ENCODE measurements around the gene CNOT3.

DNA sequence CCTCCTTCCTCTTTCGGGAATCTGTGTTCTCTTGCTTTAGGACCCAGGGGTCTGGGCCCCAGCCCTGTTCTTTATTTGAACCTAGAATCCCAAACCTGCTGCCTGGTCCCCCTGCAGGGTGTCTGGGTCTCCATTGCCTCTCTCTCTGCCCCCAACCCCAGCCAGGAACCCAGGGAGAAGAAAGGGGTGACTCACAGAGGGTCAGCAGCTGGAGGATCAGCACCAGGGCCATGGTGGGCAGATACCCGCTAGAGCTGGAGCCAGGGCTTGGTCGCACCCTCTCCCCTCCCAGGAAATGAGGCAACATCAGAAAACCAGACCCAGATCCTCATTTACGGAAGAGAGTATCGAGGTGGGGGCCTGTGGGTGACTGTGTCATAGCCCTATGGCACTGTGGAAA is 37.0 kb upstream of the CNOT3 start, which contains the start of gene OSCAR:
- no peak for TF ChIP-seq EZH2 (IDR thresholded peaks at IDR 0.05; ENCODE audit: borderline replicate concordance, insufficient read depth, low read depth, low read length, poor library complexity, severe bottlenecking)
- TF ChIP-seq, protein P1, sequence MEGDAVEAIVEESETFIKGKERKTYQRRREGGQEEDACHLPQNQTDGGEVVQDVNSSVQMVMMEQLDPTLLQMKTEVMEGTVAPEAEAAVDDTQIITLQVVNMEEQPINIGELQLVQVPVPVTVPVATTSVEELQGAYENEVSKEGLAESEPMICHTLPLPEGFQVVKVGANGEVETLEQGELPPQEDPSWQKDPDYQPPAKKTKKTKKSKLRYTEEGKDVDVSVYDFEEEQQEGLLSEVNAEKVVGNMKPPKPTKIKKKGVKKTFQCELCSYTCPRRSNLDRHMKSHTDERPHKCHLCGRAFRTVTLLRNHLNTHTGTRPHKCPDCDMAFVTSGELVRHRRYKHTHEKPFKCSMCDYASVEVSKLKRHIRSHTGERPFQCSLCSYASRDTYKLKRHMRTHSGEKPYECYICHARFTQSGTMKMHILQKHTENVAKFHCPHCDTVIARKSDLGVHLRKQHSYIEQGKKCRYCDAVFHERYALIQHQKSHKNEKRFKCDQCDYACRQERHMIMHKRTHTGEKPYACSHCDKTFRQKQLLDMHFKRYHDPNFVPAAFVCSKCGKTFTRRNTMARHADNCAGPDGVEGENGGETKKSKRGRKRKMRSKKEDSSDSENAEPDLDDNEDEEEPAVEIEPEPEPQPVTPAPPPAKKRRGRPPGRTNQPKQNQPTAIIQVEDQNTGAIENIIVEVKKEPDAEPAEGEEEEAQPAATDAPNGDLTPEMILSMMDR (IDR thresholded peaks at IDR 0.05), result no peak
